HG03095 (cell line): ENCODE results near the gene MVD.

Source experiments
- ATAC-seq: cut with Tn5 transposase; IDR thresholded peaks from one replicate; pipeline ENCODE4 v1.9.1; 2021; ENCODE audit warnings: moderate library complexity; ENCODE audit not compliant: unreplicated experiment

MVD gene

GRCh38 chr16:88662843-88663606 is at the start of gene MVD:
MVD (minus strand) TSS chr16:88663091; CDS start chr16:88663080, 11 bp downstream.
- peak; percentile 88 for ATAC-seq

GRCh38 chr16:88712362-88712979 is 49.6 kb upstream of the MVD start:
- ATAC-seq: no peak

- no peak for ATAC-seq
Observed at GRCh38 chr16:88711750-88712340, 49.0 kb upstream of the MVD start.

DNA sequence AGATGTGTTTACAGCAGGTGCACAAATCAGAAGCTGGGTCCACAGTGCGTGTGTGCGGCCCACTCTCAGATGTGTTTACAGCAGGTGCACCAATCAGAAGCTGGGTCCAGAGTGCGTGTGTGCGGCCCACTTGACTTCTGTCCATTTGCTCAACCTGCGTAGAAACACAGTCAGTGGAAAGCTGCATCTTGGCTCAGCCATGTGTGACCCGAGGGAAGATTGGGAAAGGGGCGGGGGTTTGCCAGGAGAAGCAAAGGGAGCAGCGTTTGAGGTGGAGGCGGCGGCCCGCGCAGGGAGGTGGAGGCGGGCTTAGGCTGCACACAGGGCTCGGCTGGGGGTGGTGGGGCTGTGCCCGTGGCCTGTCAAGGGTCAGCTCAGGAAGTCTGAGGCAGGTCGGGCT is 47.7 kb upstream of the MVD start:
- ATAC-seq: no peak

DNA sequence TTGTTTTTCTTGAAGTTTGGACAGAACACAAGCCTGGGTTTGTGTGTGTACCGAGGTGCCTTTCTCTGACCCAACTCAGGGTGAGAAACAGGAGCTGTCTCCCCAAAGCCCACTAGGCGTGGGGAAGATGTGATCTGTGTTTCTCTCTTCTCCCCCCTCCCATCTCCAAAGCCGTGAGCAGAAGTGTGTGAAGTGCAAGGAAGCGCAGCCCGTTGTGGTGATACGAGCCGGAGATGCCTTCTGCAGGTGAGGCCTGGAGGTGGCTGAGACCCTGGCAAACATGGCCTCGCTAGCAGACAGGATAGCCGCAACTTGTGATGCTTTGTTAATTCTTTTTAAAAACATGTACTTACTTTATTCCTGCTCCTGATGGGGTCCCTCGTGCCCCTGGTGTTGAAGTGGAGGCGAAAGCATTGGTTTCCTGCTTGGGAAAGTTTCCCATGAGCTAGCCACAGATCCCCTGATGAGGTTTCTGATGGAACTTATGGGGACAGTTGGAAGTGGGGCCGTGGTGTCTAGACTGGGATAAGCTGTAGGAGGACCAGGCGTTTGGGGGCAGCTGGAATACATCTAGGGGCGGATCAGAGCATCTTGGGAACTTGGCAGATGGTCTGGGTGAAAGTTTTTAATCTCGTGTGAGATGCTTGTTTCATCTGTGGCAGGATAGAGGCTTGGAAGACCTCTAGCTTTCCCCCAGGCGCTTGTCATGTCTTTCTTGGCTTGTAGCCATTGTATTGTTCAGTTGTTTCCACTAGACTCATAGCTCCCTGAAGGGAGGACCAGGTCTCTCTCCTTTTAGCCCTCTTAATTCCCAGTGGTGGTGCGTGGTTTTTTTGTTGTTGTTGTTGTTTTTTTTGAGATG is 44.3 kb upstream of the MVD start:
- no peak for ATAC-seq

DNA sequence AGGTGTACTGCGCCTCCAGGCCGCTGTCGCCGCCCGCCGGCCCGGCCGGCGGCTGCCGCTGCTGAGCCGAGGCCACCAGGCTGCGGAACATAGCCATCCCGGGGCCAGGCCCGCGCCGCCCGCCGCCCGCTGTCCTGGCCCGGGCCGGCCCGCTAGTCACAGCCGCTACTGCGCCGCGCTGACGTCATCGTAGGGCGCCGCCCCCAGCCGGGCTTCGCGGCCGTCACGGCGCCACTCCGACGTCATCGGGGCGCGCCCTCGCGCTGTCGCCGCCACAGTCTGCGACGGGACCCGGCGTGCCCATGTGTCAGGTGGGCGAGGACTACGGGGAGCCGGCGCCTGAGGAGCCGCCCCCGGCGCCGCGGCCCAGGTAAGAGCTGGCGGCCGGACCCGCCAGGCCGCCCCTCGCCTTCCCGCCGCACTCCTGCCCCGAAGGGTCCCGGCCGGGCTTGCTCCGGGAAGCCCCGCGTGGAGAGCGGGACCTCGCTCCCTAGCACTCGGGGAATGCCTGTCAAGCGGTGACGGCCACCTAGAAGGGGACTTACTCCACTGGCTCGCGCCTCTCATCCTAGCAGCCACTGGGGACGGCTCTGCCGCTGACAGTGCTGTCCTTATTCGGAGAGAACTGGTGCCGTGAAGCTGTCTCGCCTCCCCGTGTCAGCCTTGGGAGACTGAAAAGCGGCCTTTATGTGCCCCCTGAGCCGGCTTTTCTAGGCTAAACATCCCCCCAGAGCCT is 43.5 kb upstream of the MVD start, which contains the start of the genes CTU2 and RNF166:
Gene CTU2, plus strand, starts transcription at position 275 of the 736 bp plus-strand sequence. Its CDS starts 28 bp downstream, at position 303.
Gene RNF166, minus strand, starts transcription at position 180 of the 736 bp plus-strand sequence. Its CDS starts 83 bp downstream, at position 97.
- peak; percentile 51 for ATAC-seq

- peak; percentile 6 for ATAC-seq
Observed at GRCh38 chr16:88705801-88706228, 42.9 kb upstream of the MVD start.

DNA sequence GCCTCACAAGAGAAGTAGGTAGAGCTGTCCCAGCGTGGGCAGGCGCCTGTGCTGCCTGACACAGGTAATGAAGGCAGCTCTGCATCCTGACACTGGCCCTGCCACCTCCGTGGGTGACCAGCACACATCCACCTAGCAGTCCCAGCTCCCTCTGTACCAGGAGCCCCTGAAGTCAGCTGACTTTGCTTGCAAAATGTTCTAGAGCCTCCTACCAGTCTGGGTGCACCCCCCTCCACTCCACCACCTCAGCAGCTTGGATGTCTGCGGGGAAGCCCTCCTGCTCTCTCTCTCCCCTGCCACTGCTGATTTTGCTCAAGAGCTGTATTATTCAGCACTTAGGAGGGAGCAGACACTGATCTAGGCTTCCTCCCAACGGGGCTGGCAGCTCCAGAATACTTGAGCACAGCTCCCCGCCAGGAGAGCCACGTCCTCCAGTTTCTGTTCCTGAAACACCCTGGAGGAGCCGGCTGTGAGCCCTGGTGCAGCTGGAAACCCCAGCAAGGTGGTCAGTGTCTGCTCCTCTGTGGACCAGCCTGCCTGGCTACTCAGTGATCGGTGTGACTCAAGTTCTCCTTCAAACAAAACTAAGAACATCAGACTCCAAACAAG is 42.3 kb upstream of the MVD start:
- ATAC-seq: no peak

- ATAC-seq: no peak
Observed at GRCh38 chr16:88703486-88704309, 40.8 kb upstream of the MVD start.

DNA sequence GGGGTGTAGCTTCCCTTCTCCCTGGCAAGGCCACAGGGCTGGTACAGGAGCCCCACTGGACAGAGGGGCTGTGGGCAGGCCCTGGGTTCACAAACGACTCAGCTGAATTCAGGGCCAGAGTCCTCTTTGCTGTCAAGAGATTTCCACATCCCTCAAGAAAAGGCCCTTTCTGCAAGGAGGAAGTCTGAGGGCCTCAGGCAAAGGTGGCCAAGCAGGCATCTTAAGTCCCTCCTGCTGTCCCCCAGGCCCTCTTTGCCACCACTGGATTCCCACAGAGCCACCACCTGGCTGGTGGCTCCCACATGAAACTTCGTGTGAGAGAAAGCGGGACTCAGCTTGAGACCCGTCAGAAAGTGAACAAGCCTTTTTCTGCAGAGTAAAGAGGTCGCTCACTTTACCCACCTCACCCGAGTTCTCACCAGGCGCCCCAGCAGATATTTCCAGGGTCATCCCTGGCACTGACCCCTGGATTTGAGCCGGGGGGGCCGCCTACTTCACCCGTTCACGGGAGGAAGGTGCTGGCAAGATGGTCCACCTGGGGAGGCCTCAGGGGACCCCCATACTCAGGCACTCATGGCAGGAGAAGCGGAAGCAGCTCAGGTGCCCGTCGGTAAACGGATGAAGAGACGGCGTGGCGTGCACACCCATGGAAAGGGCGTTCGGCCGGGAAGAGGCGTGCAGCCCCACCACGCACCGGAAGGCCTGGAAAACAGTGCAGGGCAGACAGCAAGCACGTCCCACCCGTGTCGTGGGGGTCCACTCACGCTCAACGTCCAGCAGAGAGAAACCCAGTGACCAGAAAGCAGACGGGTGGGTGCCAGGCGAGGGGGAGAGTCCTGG is 39.7 kb upstream of the MVD start:
- no peak for ATAC-seq

GRCh38 chr16:88701581-88702370 is 38.9 kb upstream of the MVD start:
- ATAC-seq: no peak

DNA sequence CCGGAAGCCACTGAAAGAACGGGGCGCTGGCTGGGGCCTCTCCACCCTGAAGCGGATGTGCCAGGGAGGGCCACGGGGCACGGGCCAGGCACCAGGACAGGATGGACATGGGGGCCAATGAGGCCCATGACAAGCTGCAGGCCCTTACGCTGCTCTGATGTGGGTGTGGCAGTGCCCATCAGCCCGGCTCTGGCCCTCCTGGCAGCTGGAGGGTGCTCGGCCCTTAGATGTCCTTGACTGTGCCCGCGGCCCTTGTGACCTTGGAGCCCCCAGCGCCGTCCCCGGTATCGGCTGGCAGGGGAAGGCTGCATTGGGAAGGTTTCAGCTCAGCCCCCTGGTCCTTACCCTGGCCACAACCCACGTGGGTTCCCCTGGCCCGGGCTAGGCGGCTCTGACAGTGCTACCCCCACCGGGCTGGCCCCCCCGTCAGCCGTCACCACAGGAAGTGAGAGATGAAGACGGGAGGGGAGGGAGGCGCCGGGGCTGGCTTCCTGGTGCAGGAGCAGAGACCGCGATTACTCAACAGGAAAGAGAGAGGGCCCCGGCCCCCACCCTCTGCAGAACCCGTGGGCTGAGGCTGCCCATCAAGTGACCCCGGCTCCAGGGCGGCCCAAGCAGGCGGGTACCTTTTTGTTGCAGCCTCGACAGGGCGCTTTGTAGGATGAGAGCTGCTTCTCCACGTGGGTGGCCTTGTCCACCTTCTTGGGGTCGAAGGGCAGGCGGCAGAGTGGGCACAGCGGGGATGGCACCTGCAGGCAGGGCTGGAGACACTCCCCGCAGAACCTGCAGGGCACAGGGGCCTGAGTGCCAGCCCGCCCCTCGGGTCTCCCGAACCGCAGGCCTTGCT is 38.0 kb upstream of the MVD start:
- ATAC-seq: peak; percentile 67

DNA sequence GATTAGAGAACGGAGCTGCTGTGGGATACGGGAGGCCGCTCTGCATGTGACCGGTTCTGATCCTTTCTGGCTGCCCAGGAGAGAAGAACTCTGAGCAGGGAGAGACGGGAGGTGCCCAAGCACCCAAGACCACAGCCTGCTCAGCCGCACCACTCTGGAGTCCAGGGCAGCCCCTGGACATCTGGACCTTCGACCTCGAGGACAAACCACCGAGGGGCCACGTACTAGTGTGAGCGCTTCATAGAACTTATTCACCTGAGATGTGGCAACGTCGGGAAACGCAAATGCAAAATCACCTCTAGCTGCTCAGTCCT is 37.4 kb upstream of the MVD start:
- no peak for ATAC-seq

GRCh38 chr16:88699180-88699579 is 36.3 kb upstream of the MVD start:
- no peak for ATAC-seq

DNA sequence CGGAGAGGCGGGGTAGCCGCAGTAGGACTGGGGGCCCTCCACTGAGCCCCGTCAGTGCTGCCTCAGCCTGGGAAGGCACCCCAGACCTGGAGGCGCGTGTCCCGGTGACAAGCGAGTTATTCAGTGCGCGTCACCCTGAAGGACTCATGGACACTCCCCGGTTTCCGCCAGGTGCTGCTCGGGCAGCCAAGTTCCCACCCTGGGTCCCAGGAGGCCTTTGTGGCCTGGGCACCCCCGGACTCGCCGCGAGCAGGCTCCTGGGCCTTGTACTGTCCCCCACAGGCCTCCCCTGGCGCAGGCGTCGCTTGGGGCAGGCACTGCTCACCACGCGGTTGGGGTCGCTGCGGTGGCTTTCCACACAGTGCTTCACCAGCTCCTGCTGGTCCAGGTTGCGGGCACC is 35.8 kb upstream of the MVD start:
- ATAC-seq: no peak

GRCh38 chr16:88697831-88698615 is 35.1 kb upstream of the MVD start:
- no peak for ATAC-seq
